Endometrial microvascular endothelial cells (primary cell): Measurements from ENCODE around the gene COL23A1. TPM values are rescaled to one million over a fixed set of nuclear protein-coding genes. Genes with fewer than 3 reads are reported as not detected.
"Not testable (repeated sequence)": the region's sequence is repeated elsewhere in the genome, so short reads cannot be mapped to it uniquely, and the experiment has no call there.

Experiments
- in situ Hi-C: cut with HindIII; loops from 2 replicates; pipeline ENCODE4 v1.10.0; 2017; ENCODE audit warnings: low sequenced_read_pairs, low pct_unique_long_range_greater_than_20kb; ENCODE audit errors: inconsistent ontology term
- total RNA-seq: library from RNA; depleted of rRNA; stranded (reverse); fragments of >200 nt; gene quantifications from one replicate; pipeline ENCODE4 v1.2.3, GENCODE V29; 2015; ENCODE audit errors: inconsistent ontology term

The COL23A1 gene
- total RNA-seq, 1 donor from 2014 or later: not detected

- in situ Hi-C loops: no loop called here
Observed at GRCh38 chr5:178202541-178202940, 387.7 kb downstream of the COL23A1 start.

DNA sequence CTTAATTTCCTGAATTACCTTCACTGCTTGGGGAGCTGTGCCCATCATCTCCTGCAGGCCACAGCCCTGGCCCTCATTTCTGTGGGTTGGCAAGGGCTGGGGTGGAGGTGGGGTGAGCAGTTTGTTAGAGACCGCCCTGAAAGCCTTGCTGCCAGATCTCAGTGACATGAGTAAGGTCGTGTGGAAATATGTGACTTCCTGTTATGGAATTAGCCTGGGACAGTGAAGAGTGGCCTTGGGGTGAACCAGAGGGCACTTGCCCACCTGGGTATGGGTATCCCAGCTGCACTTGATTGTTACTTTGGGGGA lies 388.3 kb downstream of the COL23A1 start:
- in situ Hi-C loops: no loop called here

- in situ Hi-C loops: no loop called here
Observed at GRCh38 chr5:178201221-178201926, 388.8 kb downstream of the COL23A1 start.

DNA sequence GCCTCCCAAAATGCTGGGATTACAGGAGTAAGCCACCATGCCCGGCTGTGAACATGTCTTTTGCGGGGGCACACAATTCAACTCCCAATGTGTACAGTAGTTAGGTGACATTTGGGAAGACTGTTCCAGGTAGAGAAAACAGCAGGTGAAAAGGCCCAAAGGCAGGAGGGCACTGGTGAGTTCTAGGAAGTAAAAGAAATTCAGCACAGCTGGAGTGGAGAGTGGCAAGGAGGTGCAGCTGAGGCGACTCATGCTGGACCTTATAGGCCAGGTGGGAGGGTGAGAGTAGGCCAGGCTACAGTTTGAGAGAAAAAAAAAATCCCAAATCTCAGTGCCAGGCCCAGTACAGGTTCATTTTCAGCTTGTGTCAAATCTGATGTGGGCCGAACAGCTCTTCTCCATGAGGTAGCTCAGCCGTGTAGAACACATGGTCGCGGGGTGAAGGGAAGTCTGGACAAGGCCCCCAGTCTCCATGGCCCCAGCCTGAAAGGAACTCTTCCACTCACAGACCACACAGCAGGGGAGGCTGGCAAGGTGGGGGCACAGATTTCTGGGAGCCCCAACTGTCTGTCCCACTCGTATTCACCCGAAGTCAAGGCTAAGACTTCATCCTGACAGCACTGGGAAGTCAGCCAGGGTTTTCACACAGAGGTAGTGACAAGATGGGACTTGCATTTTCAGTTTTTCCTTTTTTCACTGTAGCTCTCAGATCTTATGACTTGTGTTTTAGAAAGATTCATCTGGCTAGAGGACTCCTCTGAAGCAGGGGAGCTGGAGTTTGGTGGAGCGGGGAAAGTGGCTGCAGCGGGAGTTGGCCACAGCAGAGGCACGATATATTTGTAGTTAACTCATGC lies 390.4 kb downstream of the COL23A1 start:
- in situ Hi-C loops: no loop called here

- in situ Hi-C loops: no loop called here
Observed at GRCh38 chr5:178198706-178199105, 391.5 kb downstream of the COL23A1 start.

DNA sequence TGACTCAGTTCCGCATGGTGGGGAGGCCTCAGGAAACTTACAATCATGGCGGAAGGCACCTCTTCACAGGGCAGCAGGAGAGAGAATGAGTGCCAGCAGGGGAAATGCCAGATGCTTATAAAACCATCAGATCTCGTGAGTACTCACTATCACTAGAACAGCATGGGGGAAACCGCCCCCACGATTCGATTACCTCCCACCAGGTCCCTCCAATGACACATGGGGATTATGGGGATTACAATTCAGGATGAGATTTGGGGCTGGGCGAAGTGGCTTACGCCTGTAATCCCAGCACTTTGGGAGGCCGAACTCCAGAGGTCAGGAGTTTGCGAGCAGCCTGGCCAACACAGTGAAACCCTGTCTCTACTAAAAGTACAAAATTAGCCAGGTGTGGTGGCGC lies 392.0 kb downstream of the COL23A1 start:
- in situ Hi-C loops: not testable (repeated sequence)

DNA sequence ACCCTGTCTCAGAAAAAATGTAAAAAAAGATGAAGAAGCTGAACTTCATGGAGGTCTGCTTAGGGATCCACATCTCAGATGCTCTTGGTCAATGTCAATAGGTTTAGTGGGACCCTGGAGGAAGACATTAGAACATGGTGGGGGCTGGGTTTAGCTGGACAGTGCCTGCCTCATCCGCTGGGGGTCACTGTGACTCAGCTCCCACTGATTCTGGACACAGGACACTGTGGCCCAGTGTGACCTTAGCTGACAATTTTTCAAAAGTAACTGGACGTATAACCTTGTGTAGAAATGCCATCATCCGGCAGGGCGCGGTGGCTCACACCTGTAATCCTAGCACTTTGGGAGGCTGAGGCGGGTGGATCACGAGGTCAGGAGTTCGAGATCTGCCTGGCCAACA lies 393.2 kb downstream of the COL23A1 start:
- in situ Hi-C loops: no loop called here

- in situ Hi-C loops: no loop called here
Observed at GRCh38 chr5:178196281-178196812, 393.8 kb downstream of the COL23A1 start.

GRCh38 chr5:178194026-178194425 lies 396.2 kb downstream of the COL23A1 start:
- in situ Hi-C loops: no loop called here

DNA sequence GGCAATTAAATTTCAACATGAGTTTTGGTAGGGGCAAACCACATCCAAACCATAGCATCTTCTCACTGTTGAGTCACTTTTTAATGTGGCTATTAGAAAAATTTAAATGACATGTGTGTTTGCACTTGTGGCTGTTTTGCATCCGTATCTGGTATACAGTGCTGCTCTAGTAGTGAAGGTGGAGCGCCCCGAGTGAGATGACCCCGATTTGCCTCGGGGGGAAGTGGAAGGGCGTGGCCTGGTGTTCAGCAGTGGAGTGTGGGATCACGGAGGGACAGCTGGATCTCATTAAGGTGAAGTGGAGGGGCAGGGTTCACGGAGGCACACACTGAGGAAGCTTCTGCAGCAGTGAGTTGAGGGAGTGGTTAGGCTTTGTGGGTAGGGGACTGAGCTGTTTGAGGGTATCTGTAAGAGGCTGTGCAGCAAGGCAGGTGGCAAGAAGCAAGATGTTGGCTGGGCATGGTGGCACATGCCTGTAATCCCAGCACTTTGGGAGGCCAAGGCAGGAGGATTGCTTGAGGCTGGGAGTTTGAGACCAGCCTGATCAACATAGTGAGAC lies 396.9 kb downstream of the COL23A1 start:
- in situ Hi-C loops: no loop called here

DNA sequence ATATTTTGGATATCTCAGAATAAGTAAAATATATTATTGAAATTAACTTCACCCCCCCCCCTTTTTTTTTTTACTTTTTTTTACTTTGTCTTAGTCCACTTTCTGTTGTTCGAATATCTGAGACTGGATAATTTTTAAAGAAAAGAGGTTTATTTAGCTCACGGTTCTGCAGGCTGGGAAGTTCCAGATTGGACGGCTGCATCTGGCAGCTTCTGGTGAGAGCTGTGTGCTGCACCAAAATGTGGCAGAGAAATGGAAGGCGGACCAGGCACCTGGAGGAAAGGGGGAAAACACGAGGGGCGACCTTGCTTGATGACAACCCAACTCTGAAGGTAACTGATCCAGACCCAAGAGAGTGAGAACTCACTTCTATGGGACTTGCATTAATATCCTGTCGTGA lies 397.4 kb downstream of the COL23A1 start:
- in situ Hi-C loops: no loop called here

- in situ Hi-C loops: no loop called here
Observed at GRCh38 chr5:178192244-178192643, 397.9 kb downstream of the COL23A1 start.

DNA sequence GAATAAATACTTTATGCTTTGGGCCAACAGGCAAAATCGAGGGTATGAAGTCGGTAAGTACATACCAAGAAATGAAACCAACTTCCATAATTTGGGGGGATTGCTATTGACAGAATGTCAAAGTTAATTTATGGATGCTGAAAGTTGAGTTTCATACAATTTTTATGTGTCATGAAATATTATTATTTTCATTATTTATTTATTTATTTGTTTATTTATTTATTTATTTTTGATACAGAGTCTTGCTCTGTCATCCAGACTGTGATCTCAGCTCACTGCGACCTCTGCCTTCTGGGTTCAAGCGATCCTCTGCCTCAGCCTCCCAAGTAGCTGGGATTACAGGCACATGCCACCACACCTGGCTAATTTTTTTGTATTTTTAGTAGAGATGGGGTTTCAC lies 398.5 kb downstream of the COL23A1 start:
- in situ Hi-C loops: no loop called here

- in situ Hi-C loops: no loop called here
Observed at GRCh38 chr5:178189433-178189832, 400.8 kb downstream of the COL23A1 start.

Other genes with a start within 250 kb of the COL23A1 start
- 11.1 TPM for gene CLK4, start 36.7 kb upstream of the COL23A1 start, total RNA-seq
- gene ZNF354A, start 140.3 kb upstream of the COL23A1 start, total RNA-seq: 6.8 TPM